CD4-positive, alpha-beta T cell treated with Interleukin-15 for 1 hour (primary cell): Measurements from ENCODE around the gene PCDHA11.
"Not testable (repeated sequence)": the region's sequence is repeated elsewhere in the genome, so short reads cannot be mapped to it uniquely, and the experiment has no call there.

Source experiments
- DNase-seq: peaks from one replicate; pipeline ENCODE4 v3.0.0-alpha.2; 2020

Gene PCDHA11

GRCh38 chr5:140855772-140856674 lies 12.7 kb upstream of the PCDHA11 start, which contains the start of gene PCDHA10:
TSS of gene PCDHA10 (plus strand) at chr5:140855897. CDS start at chr5:140856049, 152 bp downstream.
- no peak for DNase-seq

GRCh38 chr5:140857177-140857986 lies 11.4 kb upstream of the PCDHA11 start:
- no peak for DNase-seq

- no peak for DNase-seq
These were observed 10.8 kb upstream of the PCDHA11 start for GRCh38 chr5:140857987-140858240.

- no peak for DNase-seq
These were observed 6.1 kb upstream of the PCDHA11 start for GRCh38 chr5:140862441-140863295.

GRCh38 chr5:140869555-140869886 lies 764 bp downstream of the PCDHA11 start:
- no peak for DNase-seq

GRCh38 chr5:140870221-140871201 lies 1.8 kb downstream of the PCDHA11 start:
- DNase-seq, result no peak

GRCh38 chr5:140875085-140876065 lies 6.6 kb downstream of the PCDHA11 start, which contains the start of gene PCDHA12:
TSS of gene PCDHA12 (plus strand) at chr5:140875308. CDS start at chr5:140875473, 165 bp downstream.
- DNase-seq, result no peak

- not testable (repeated sequence) for DNase-seq
These were observed 7.9 kb downstream of the PCDHA11 start for GRCh38 chr5:140876541-140877261.

GRCh38 chr5:140877262-140877581 lies 8.5 kb downstream of the PCDHA11 start:
- DNase-seq, result no peak

GRCh38 chr5:140881889-140882590 lies 13.3 kb downstream of the PCDHA11 start, which contains the start of gene PCDHA13:
TSS of gene PCDHA13 (plus strand) at chr5:140882124. CDS start at chr5:140882269, 145 bp downstream.
- no peak for DNase-seq

- DNase-seq, result no peak
These were observed 13.8 kb downstream of the PCDHA11 start for GRCh38 chr5:140882591-140882899.

GRCh38 chr5:140883373-140883772 lies 14.6 kb downstream of the PCDHA11 start:
- no peak for DNase-seq

GRCh38 chr5:140883927-140884697 lies 15.4 kb downstream of the PCDHA11 start:
- DNase-seq, result no peak

- no peak for DNase-seq
These were observed 47.6 kb downstream of the PCDHA11 start for GRCh38 chr5:140916325-140916724.
